Stimulated activated CD4-positive, alpha-beta T cell treated with anti-CD3 and anti-CD28 coated beads, Interleukin-1b, Interleukin-23, amount 100 ng/mL, for 24 hours (primary cell): ENCODE results near the gene TTLL12.

Experiments used
- DNase-seq, 4 experiments: peaks; one replicate each; pipeline ENCODE4 v3.0.0-alpha.2; 2020; ENCODE audit warnings: low read depth in 4 of 4, low spot score in 1 of 4

The TTLL12 gene

GRCh38 chr22:43131773-43132501 lies 55.0 kb downstream of the TTLL12 start:
- DNase-seq: no peak

- no peak for DNase-seq
These were observed 57.2 kb downstream of the TTLL12 start for GRCh38 chr22:43129426-43130425.

GRCh38 chr22:43128928-43129424 lies 58.0 kb downstream of the TTLL12 start:
- DNase-seq: no peak

GRCh38 chr22:43128116-43128515 lies 58.8 kb downstream of the TTLL12 start:
- DNase-seq: no peak

GRCh38 chr22:43127166-43127908 lies 59.6 kb downstream of the TTLL12 start:
- DNase-seq: no peak

GRCh38 chr22:43126501-43127165 lies 60.3 kb downstream of the TTLL12 start:
- DNase-seq: no peak

GRCh38 chr22:43118953-43119458 lies 67.9 kb downstream of the TTLL12 start:
- no peak for DNase-seq

- no peak for DNase-seq
These were observed 68.7 kb downstream of the TTLL12 start for GRCh38 chr22:43118024-43118849.

GRCh38 chr22:43116932-43117331 lies 70.0 kb downstream of the TTLL12 start:
- DNase-seq: no peak
